Subcutaneous abdominal adipose tissue (tissue), 5 donors: ENCODE measurements around the gene GCNT2.

ENCODE experiments used
- H3K27ac ChIP-seq: one replicate; pipeline ENCODE4 v1.7.0; 2013; ENCODE audit warnings: low read depth, mild to moderate bottlenecking, inconsistent platforms, low read length, moderate library complexity
- H3K27me3 ChIP-seq, 5 donors: one replicate each; pipeline ENCODE4 v1.7.0; 2013; ENCODE audit warnings: low read length in 5 of 5, inconsistent platforms in 1 of 5; ENCODE audit not compliant: control insufficient read depth in 5 of 5, insufficient read depth in 4 of 5
- H3K36me3 ChIP-seq, 5 donors: one replicate each; pipeline ENCODE4 v1.7.0; 2013; ENCODE audit warnings: low read length in 5 of 5; ENCODE audit not compliant: control insufficient read depth in 5 of 5, insufficient read depth in 5 of 5
- H3K4me1 ChIP-seq, 5 donors: one replicate each; pipeline ENCODE4 v1.7.0; 2013; ENCODE audit warnings: low read length in 5 of 5, mild to moderate bottlenecking in 3 of 5, moderate library complexity in 1 of 5; ENCODE audit not compliant: control insufficient read depth in 5 of 5, insufficient read depth in 5 of 5
- H3K4me3 ChIP-seq, 5 donors: one replicate each; pipeline ENCODE4 v1.7.0; 2013; ENCODE audit warnings: low read length in 5 of 5, low read depth in 1 of 5
- H3K9ac ChIP-seq, 5 donors: one replicate each; pipeline ENCODE4 v1.7.0; 2013; ENCODE audit warnings: low read length in 5 of 5, mild to moderate bottlenecking in 4 of 5, moderate library complexity in 3 of 5
- H3K9me3 ChIP-seq, 5 donors: one replicate each; pipeline ENCODE4 v1.7.0; 2013; ENCODE audit warnings: low read length in 5 of 5; ENCODE audit not compliant: control insufficient read depth in 5 of 5
- donor health status: healthy.
- donor health status: healthy.
- donor health status: healthy.
- donor health status: healthy.
- donor health status: healthy.

Gene GCNT2

GRCh38 chr6:10542213-10542612 lies 21.1 kb downstream of the GCNT2 start:
- H3K4me1 ChIP-seq = peaks cover 0 to 12% (median 0%) of the 10 kb centered on the region in 5 donors
- no peaks in the 10 kb centered on the region for H3K27me3 ChIP-seq
- no peak overlapping the region for H3K9ac ChIP-seq
- H3K9me3 ChIP-seq = no peaks in the 10 kb centered on the region
- no peaks in the 10 kb centered on the region for H3K36me3 ChIP-seq
- no peak overlapping the region for H3K27ac ChIP-seq
- no peak overlapping the region for H3K4me3 ChIP-seq

GRCh38 chr6:10543488-10543887 lies 22.3 kb downstream of the GCNT2 start:
- no peak overlapping the region for H3K27ac ChIP-seq
- H3K36me3 ChIP-seq = no peaks in the 10 kb centered on the region
- no peaks in the 10 kb centered on the region for H3K9me3 ChIP-seq
- H3K9ac ChIP-seq = no peak overlapping the region
- no peak overlapping the region for H3K4me3 ChIP-seq
- peaks cover 0 to 12% (median 0%) of the 10 kb centered on the region in 5 donors for H3K4me1 ChIP-seq
- no peaks in the 10 kb centered on the region for H3K27me3 ChIP-seq

- Histone ChIP-seq H3K9me3 (no peaks in the 10 kb centered on the region), H3K36me3 (no peaks in the 10 kb centered on the region), H3K27ac (no peak overlapping the region), H3K4me3 (no peak overlapping the region), H3K9ac (no peak overlapping the region), H3K4me1 (peaks cover 0 to 12% (median 0%) of the 10 kb centered on the region in 5 donors), H3K27me3 (no peaks in the 10 kb centered on the region)
Measured at GRCh38 chr6:10545482-10545881, 24.3 kb downstream of the GCNT2 start.

GRCh38 chr6:10547809-10548208 lies 26.7 kb downstream of the GCNT2 start:
- H3K9ac ChIP-seq = no peak overlapping the region
- H3K27me3 ChIP-seq = no peaks in the 10 kb centered on the region
- no peaks in the 10 kb centered on the region for H3K9me3 ChIP-seq
- peaks cover 0 to 5% (median 0%) of the 10 kb centered on the region in 5 donors for H3K4me1 ChIP-seq
- no peaks in the 10 kb centered on the region for H3K36me3 ChIP-seq
- no peak overlapping the region for H3K4me3 ChIP-seq
- no peak overlapping the region for H3K27ac ChIP-seq

- no peaks in the 10 kb centered on the region for H3K27me3 ChIP-seq
- H3K4me3 ChIP-seq = no peak overlapping the region
- H3K9me3 ChIP-seq = no peaks in the 10 kb centered on the region
- H3K36me3 ChIP-seq = no peaks in the 10 kb centered on the region
- H3K27ac ChIP-seq = no peak overlapping the region
- H3K9ac ChIP-seq = no peak overlapping the region
- H3K4me1 ChIP-seq = peaks cover 0 to 8% (median 4%) of the 10 kb centered on the region in 5 donors
Measured at GRCh38 chr6:10550764-10551163, 29.6 kb downstream of the GCNT2 start.

GRCh38 chr6:10552270-10552810 lies 31.2 kb downstream of the GCNT2 start:
- H3K36me3 ChIP-seq = no peaks in the 10 kb centered on the region

GRCh38 chr6:10553871-10554270 lies 32.7 kb downstream of the GCNT2 start:
- Histone ChIP-seq H3K27me3 (no peaks in the 10 kb centered on the region), H3K4me1 (peaks cover 0 to 16% (median 13%) of the 10 kb centered on the region in 5 donors), H3K27ac (no peak overlapping the region)

More at GRCh38 chr6:10552270-10552810, 31.2 kb downstream of the GCNT2 start:
- Histone ChIP-seq H3K9me3 (no peaks in the 10 kb centered on the region), H3K4me3 (no peak overlapping the region), H3K4me1 (peaks cover 0 to 16% (median 13%) of the 10 kb centered on the region in 5 donors), H3K9ac (no peak overlapping the region), H3K27ac (no peak overlapping the region), H3K27me3 (no peaks in the 10 kb centered on the region)

GRCh38 chr6:10554826-10555225 lies 33.7 kb downstream of the GCNT2 start:
- Histone ChIP-seq H3K27ac (no peak overlapping the region), H3K4me1 (peaks cover 0 to 16% (median 13%) of the 10 kb centered on the region in 5 donors), H3K9ac (no peak overlapping the region), H3K4me3 (no peak overlapping the region), H3K36me3 (no peaks in the 10 kb centered on the region), H3K9me3 (no peaks in the 10 kb centered on the region), H3K27me3 (peaks cover 0 to 5% (median 0%) of the 10 kb centered on the region in 5 donors)

More at GRCh38 chr6:10553871-10554270, 32.7 kb downstream of the GCNT2 start:
- no peak overlapping the region for H3K9ac ChIP-seq
- H3K36me3 ChIP-seq = no peaks in the 10 kb centered on the region
- no peaks in the 10 kb centered on the region for H3K9me3 ChIP-seq
- no peak overlapping the region for H3K4me3 ChIP-seq

GRCh38 chr6:10555625-10556309 lies 34.6 kb downstream of the GCNT2 start:
- peaks cover 0 to 18% (median 13%) of the 10 kb centered on the region in 5 donors for H3K4me1 ChIP-seq
- peak overlapping the region; percentile 56 to 65 (median 59) for H3K4me3 ChIP-seq
- H3K36me3 ChIP-seq = no peaks in the 10 kb centered on the region
- H3K9ac ChIP-seq = peak overlapping the region in 3 of 5 donors; percentile 14 to 69 (median 24)
- H3K27ac ChIP-seq = no peak overlapping the region
- H3K27me3 ChIP-seq = peaks cover 0 to 5% (median 0%) of the 10 kb centered on the region in 5 donors
- H3K9me3 ChIP-seq = no peaks in the 10 kb centered on the region

GRCh38 chr6:10556589-10556988 lies 35.4 kb downstream of the GCNT2 start:
- Histone ChIP-seq H3K36me3 (no peaks in the 10 kb centered on the region), H3K9me3 (no peaks in the 10 kb centered on the region), H3K4me1 (peaks cover 0 to 19% (median 13%) of the 10 kb centered on the region in 5 donors), H3K9ac (peak overlapping the region in 1 of 5 donors; percentile 69), H3K27me3 (peaks cover 0 to 5% (median 0%) of the 10 kb centered on the region in 5 donors), H3K27ac (no peak overlapping the region), H3K4me3 (peak overlapping the region in 1 of 5 donors; percentile 65)
